NCI-H146 (cell line): ENCODE data around the gene NSD1.
"Not testable (repeated sequence)": the region's sequence is repeated elsewhere in the genome, so short reads cannot be mapped to it uniquely, and the experiment has no call there.

Experiments used
- DNase-seq: peaks from one replicate; lab custom pipeline; 2025; lab: John Stamatoyannopoulos, UW

The NSD1 gene

GRCh38 chr5:177330991-177331842 is 197.6 kb downstream of the NSD1 start:
- DNase-seq, result no peak

GRCh38 chr5:177332031-177332895 is 198.7 kb downstream of the NSD1 start:
- no peak for DNase-seq

GRCh38 chr5:177332896-177333260 is 199.3 kb downstream of the NSD1 start:
- no peak for DNase-seq

GRCh38 chr5:177333420-177334154 is 200.0 kb downstream of the NSD1 start:
- DNase-seq, result no peak

- no peak for DNase-seq
These were observed 200.6 kb downstream of the NSD1 start for GRCh38 chr5:177334155-177334551.

- DNase-seq, result no peak
These were observed 201.5 kb downstream of the NSD1 start for GRCh38 chr5:177334781-177335700.

- DNase-seq, result no peak
These were observed 202.1 kb downstream of the NSD1 start for GRCh38 chr5:177335701-177336065.

- peak; percentile 4 for DNase-seq
These were observed 202.5 kb downstream of the NSD1 start for GRCh38 chr5:177336112-177336511.

- no peak for DNase-seq
These were observed 203.3 kb downstream of the NSD1 start for GRCh38 chr5:177336603-177337494.

GRCh38 chr5:177338251-177339106 is 204.9 kb downstream of the NSD1 start:
- DNase-seq, result no peak

- no peak for DNase-seq
These were observed 205.6 kb downstream of the NSD1 start for GRCh38 chr5:177339107-177339638.

GRCh38 chr5:177343000-177343399 is 209.4 kb downstream of the NSD1 start:
- DNase-seq, result not testable (repeated sequence)

- no peak for DNase-seq
These were observed 210.2 kb downstream of the NSD1 start for GRCh38 chr5:177343777-177344176.

GRCh38 chr5:177344891-177345290 is 211.3 kb downstream of the NSD1 start:
- no peak for DNase-seq

- no peak for DNase-seq
These were observed 213.2 kb downstream of the NSD1 start for GRCh38 chr5:177346820-177347219.

GRCh38 chr5:177347699-177348098 is 214.1 kb downstream of the NSD1 start:
- no peak for DNase-seq

- DNase-seq, result no peak
These were observed 215.7 kb downstream of the NSD1 start for GRCh38 chr5:177349362-177349647.

GRCh38 chr5:177349762-177350161 is 216.2 kb downstream of the NSD1 start:
- DNase-seq, result no peak
